ENCODE data around the gene PRLR. TPM values are rescaled to one million over a fixed set of nuclear protein-coding genes. Genes with fewer than 3 reads are reported as not detected.

The PRLR gene
- total RNA-seq (10 to 100 TPM; 24.8 to 44.5 TPM), polyA plus RNA-seq (1 to 10 TPM; 3.5 to 3.8 TPM)

GRCh38 chr5:35230038-35230611 is at the start of gene PRLR:
PRLR (minus strand) TSS chr5:35230487; CDS start chr5:35089620, 140,867 bp downstream.
- Histone ChIP-seq H3K9me3 (ENCODE audit: control insufficient read depth in 4 of 4, low read length in 3 of 4) (no peaks in the 10 kb centered on the region), H3K9ac (ENCODE audit: low read depth in 1 of 2, low read length in 2 of 2) (peak within 1 kb of the TSS in 1 of 2 donors; percentile 36), H3K4me3 (ENCODE audit: low read depth in 1 of 3, low read length in 3 of 3) (peak within 1 kb of the TSS; percentile 36 to 74 (median 64)), H3K36me3 (ENCODE audit: control insufficient read depth in 4 of 4, insufficient read depth in 3 of 4, low read depth in 1 of 4, low read length in 3 of 4) (no peaks in the 10 kb centered on the region), H3K27ac (ENCODE audit: low read depth in 1 of 2, low read length in 2 of 2) (peak within 1 kb of the TSS; percentile 76 to 90), H3K27me3 (ENCODE audit: control insufficient read depth in 4 of 4, insufficient read depth in 4 of 4, low read length in 3 of 4) (no peaks in the 10 kb centered on the region), H3K4me1 (ENCODE audit: control insufficient read depth in 4 of 4, insufficient read depth in 4 of 4, low read length in 3 of 4) (peaks cover 2 to 19% (median 14%) of the 10 kb centered on the region in 4 donors)
- TF ChIP-seq TAF1 (conservative IDR thresholded peaks at IDR 0.05) (peak; percentile 62), NR2F2 (IDR thresholded peaks at IDR 0.05) (no peak), GABPA (IDR thresholded peaks at IDR 0.05 in 1 of 2, conservative IDR thresholded peaks at IDR 0.05 in 1 of 2) (peak in 1 of 2 donors; percentile 32), SP1 (IDR thresholded peaks at IDR 0.05) (peak; percentile 48), HNF4G (IDR thresholded peaks at IDR 0.05) (peak; percentile 87), FOXA1 (IDR thresholded peaks at IDR 0.05) (no peak), RXRA (IDR thresholded peaks at IDR 0.05) (peak; percentile 35 to 37), JUND (IDR thresholded peaks at IDR 0.05) (peak in 1 of 2 donors; percentile 16), RAD21 (IDR thresholded peaks at IDR 0.05) (peak; percentile 23 to 54), YY1 (IDR thresholded peaks at IDR 0.05) (peak; percentile 80), EGR1 (IDR thresholded peaks at IDR 0.05; ENCODE audit: low read depth in 2 of 2) (no peak), HNF4A (conservative IDR thresholded peaks at IDR 0.05) (peak; percentile 72 to 78), ATF3 (IDR thresholded peaks at IDR 0.05) (no peak), FOXA2 (IDR thresholded peaks at IDR 0.05) (no peak), REST (IDR thresholded peaks at IDR 0.05) (peak; percentile 45), MAX (IDR thresholded peaks at IDR 0.05) (peak; percentile 59)
- TF ChIP-seq, protein P1, sequence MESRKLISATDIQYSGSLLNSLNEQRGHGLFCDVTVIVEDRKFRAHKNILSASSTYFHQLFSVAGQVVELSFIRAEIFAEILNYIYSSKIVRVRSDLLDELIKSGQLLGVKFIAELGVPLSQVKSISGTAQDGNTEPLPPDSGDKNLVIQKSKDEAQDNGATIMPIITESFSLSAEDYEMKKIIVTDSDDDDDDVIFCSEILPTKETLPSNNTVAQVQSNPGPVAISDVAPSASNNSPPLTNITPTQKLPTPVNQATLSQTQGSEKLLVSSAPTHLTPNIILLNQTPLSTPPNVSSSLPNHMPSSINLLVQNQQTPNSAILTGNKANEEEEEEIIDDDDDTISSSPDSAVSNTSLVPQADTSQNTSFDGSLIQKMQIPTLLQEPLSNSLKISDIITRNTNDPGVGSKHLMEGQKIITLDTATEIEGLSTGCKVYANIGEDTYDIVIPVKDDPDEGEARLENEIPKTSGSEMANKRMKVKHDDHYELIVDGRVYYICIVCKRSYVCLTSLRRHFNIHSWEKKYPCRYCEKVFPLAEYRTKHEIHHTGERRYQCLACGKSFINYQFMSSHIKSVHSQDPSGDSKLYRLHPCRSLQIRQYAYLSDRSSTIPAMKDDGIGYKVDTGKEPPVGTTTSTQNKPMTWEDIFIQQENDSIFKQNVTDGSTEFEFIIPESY (IDR thresholded peaks at IDR 0.05): no peak
- TF ChIP-seq, protein P2, sequence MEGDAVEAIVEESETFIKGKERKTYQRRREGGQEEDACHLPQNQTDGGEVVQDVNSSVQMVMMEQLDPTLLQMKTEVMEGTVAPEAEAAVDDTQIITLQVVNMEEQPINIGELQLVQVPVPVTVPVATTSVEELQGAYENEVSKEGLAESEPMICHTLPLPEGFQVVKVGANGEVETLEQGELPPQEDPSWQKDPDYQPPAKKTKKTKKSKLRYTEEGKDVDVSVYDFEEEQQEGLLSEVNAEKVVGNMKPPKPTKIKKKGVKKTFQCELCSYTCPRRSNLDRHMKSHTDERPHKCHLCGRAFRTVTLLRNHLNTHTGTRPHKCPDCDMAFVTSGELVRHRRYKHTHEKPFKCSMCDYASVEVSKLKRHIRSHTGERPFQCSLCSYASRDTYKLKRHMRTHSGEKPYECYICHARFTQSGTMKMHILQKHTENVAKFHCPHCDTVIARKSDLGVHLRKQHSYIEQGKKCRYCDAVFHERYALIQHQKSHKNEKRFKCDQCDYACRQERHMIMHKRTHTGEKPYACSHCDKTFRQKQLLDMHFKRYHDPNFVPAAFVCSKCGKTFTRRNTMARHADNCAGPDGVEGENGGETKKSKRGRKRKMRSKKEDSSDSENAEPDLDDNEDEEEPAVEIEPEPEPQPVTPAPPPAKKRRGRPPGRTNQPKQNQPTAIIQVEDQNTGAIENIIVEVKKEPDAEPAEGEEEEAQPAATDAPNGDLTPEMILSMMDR (IDR thresholded peaks at IDR 0.05; ENCODE audit: low read depth, low read length, missing input control): no peak
- 1% methylated on average over 42 of the region's 42 CpGs for WGBS
- DNase-seq (ENCODE audit: low spot score): peak; percentile 50

Measured in liver (tissue), 9 donors.